Muscle layer of duodenum (tissue), 2 donors: ENCODE measurements around the gene CDR2.
"Not testable (repeated sequence)": the region's sequence is repeated elsewhere in the genome, so short reads cannot be mapped to it uniquely, and the experiment has no call there.

Experiments used
- H3K27ac ChIP-seq: one replicate; pipeline ENCODE4 v1.7.0; 2013; ENCODE audit warnings: mild to moderate bottlenecking, low read length
- H3K27me3 ChIP-seq: one replicate; pipeline ENCODE4 v1.7.0; 2013; ENCODE audit warnings: low read depth, mild to moderate bottlenecking, control low read depth, low read length
- H3K36me3 ChIP-seq, 2 donors: one replicate each; pipeline ENCODE4 v1.7.0; 2013; ENCODE audit warnings: low read length in 2 of 2, control low read depth in 1 of 2, mild to moderate bottlenecking in 1 of 2; ENCODE audit not compliant: insufficient read depth in 2 of 2, control insufficient read depth in 1 of 2
- H3K4me1 ChIP-seq, 2 donors: one replicate each; pipeline ENCODE4 v1.7.0; 2013; ENCODE audit warnings: low read length in 2 of 2, mild to moderate bottlenecking in 2 of 2, control low read depth in 1 of 2, moderate library complexity in 1 of 2; ENCODE audit not compliant: insufficient read depth in 2 of 2, control insufficient read depth in 1 of 2
- H3K4me3 ChIP-seq, 2 donors: one replicate each; pipeline ENCODE4 v1.7.0; 2013; ENCODE audit warnings: low read length in 2 of 2, low read depth in 1 of 2, mild to moderate bottlenecking in 1 of 2
- H3K9me3 ChIP-seq, 2 donors: one replicate each; pipeline ENCODE4 v1.7.0; 2013; ENCODE audit warnings: low read length in 2 of 2, control low read depth in 1 of 2, mild to moderate bottlenecking in 1 of 2; ENCODE audit not compliant: control insufficient read depth in 1 of 2
- donor health status: healthy.

Gene CDR2

GRCh38 chr16:22312897-22313781 is 61.3 kb downstream of the CDR2 start:
- Histone ChIP-seq H3K4me1 (no peaks in the 10 kb centered on the region), H3K27me3 (no peaks in the 10 kb centered on the region), H3K27ac (no peak overlapping the region), H3K4me3 (no peak overlapping the region), H3K9me3 (no peaks in the 10 kb centered on the region), H3K36me3 (peaks cover 50 to 84% of the 10 kb centered on the region in 2 donors)

DNA sequence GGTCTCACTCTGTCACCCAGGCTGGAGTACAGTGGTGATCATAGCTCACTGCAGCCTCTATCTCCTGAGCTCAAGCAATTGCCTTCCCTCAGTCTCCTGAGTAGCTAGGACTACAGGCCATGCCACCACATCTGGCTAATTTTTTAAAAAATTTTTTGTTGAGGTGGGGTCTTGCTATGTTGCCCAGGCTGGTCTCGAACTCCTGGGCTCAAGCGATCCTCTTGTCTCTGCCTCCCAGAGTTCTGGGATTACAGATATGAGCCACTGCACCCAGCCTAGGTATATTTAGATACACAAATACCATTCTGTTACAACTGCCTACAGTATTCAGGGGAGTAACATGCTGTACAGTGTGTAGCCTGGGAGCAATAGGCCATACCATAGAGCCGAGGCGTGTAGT is 62.9 kb downstream of the CDR2 start:
- Histone ChIP-seq H3K4me3 (no peak overlapping the region), H3K27ac (no peak overlapping the region), H3K36me3 (peaks cover 57 to 83% of the 10 kb centered on the region in 2 donors), H3K9me3 (no peaks in the 10 kb centered on the region), H3K4me1 (no peaks in the 10 kb centered on the region), H3K27me3 (no peaks in the 10 kb centered on the region)

GRCh38 chr16:22308824-22309520 is 65.4 kb downstream of the CDR2 start:
- no peaks in the 10 kb centered on the region for H3K4me1 ChIP-seq
- H3K27ac ChIP-seq, result no peak overlapping the region
- H3K36me3 ChIP-seq, result peaks cover 53 to 80% of the 10 kb centered on the region in 2 donors
- no peak overlapping the region for H3K4me3 ChIP-seq
- H3K9me3 ChIP-seq, result no peaks in the 10 kb centered on the region
- no peaks in the 10 kb centered on the region for H3K27me3 ChIP-seq

DNA sequence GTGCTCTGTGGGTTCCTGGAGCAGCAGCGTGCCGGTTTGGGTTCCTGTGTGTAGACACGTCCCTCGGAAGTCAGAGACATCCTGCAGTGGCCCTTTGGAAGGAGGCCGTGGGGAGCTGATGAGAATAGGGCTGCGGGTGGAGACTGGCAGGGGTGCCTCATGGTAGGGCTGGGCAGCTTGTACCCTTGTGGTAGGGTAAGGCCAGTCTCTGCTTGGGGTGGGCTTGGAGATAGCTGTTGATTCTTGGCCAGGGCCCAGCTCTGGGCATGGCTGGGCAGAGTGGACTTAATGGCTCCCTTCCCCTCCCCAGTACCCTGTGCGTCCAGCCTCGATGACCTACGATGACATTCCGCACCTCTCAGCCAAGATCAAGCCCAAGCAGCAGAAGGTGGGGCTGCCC is 66.6 kb downstream of the CDR2 start:
- Histone ChIP-seq H3K9me3 (no peaks in the 10 kb centered on the region), H3K4me3 (no peak overlapping the region), H3K4me1 (no peaks in the 10 kb centered on the region), H3K27ac (no peak overlapping the region), H3K36me3 (peaks cover 49 to 75% of the 10 kb centered on the region in 2 donors), H3K27me3 (no peaks in the 10 kb centered on the region)

DNA sequence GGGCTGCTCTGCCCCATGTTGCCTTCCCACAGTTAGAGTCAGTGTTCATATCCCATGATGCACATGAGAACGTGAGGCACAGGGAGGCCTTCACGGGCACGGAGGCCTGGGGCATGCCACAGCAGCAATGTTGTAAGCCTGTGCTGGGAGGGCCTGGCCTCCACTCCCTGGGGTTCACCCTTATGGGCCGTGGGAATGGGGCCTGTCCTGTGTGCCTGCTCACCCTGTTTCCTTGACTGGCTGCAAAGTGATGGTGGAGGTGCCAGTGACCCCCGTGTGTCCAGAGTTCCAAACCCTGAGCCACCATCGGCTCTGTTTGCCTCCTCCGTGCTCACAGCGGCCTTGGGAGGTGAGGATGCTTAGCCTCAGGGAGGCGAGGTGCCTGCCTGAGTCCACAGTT is 67.6 kb downstream of the CDR2 start:
- no peak overlapping the region for H3K27ac ChIP-seq
- no peaks in the 10 kb centered on the region for H3K4me1 ChIP-seq
- H3K36me3 ChIP-seq, result peaks cover 50 to 72% of the 10 kb centered on the region in 2 donors
- no peak overlapping the region for H3K4me3 ChIP-seq
- H3K27me3 ChIP-seq, result no peaks in the 10 kb centered on the region
- no peaks in the 10 kb centered on the region for H3K9me3 ChIP-seq

GRCh38 chr16:22304411-22304810 is 70.0 kb downstream of the CDR2 start:
- peaks cover 45 to 58% of the 10 kb centered on the region in 2 donors for H3K36me3 ChIP-seq
- no peak overlapping the region for H3K4me3 ChIP-seq
- H3K27ac ChIP-seq, result no peak overlapping the region
- H3K27me3 ChIP-seq, result no peaks in the 10 kb centered on the region
- peaks cover 8 to 13% of the 10 kb centered on the region in 2 donors for H3K4me1 ChIP-seq
- H3K9me3 ChIP-seq, result no peaks in the 10 kb centered on the region

DNA sequence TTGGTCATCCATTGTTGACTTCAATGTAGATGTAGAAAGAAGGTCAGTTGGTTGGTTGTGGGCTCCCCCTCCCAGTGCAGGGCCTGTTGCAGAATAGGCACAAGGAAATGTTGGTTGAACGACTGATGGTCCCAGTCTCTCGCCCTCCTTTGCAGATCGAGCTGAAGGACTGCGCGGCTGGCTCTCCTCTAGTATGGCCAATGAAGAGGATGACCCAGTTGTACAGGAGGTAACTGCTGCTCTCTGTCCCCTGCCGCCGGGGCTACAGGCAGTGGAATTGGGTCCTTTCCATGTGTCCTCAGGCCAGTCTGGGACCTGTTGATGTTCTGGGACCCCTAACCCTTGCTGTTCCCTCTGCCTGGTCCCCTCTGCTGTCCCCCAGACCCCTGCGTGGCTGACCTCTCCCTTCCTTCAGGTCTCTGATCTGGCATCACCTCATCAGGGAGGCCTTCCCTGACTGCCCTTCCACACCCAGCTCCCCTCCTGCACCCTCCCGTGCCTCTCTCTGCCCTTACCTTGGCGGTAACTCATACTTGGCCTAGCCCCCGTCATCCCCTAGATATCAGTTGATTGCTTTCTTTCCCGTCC is 71.5 kb downstream of the CDR2 start:
- no peaks in the 10 kb centered on the region for H3K9me3 ChIP-seq
- peaks cover 32 to 45% of the 10 kb centered on the region in 2 donors for H3K36me3 ChIP-seq
- no peak overlapping the region for H3K4me3 ChIP-seq
- H3K27me3 ChIP-seq, result no peaks in the 10 kb centered on the region
- H3K4me1 ChIP-seq, result peaks cover 8 to 22% of the 10 kb centered on the region in 2 donors
- H3K27ac ChIP-seq, result no peak overlapping the region

- Histone ChIP-seq H3K36me3 (peaks cover 20 to 33% of the 10 kb centered on the region in 2 donors), H3K4me1 (peaks cover 8 to 22% of the 10 kb centered on the region in 2 donors)
- not testable (repeated sequence) for H3K9me3 ChIP-seq, H3K4me3 ChIP-seq, H3K27ac ChIP-seq, H3K27me3 ChIP-seq
These were observed 73.0 kb downstream of the CDR2 start for GRCh38 chr16:22301423-22301822.

DNA sequence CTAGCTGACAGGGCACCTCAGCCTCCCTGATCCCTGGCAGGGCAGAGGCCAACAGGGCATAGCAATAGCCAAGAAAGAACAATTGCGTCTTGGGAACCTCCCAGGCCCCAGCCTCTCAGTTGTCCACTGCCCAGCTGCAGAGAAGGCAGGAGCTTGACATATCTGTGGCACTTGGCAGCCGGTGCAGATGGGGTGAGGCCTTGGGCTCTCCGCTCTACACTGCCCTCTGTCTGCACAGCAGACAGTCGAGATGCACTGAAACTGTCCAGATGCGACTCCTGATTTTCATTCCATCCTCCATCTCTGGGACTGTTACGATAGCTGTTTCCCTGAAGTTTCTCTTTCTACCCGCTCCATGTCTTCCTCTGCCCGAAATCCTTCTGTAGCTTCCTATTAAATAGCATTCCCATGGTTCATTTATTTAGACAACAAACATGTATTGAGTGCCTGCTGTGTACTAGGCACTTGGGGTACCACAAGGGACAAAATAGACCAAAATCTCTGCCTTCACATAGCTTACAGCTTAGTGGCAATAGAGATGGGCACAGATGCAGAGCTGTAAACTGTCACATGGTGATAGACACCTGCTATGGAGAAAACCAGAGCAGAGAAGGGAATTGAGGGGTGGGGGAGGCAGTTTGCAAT is 73.9 kb downstream of the CDR2 start:
- H3K9me3 ChIP-seq, result no peaks in the 10 kb centered on the region
- peaks cover 8 to 22% of the 10 kb centered on the region in 2 donors for H3K4me1 ChIP-seq
- no peak overlapping the region for H3K27ac ChIP-seq
- no peaks in the 10 kb centered on the region for H3K27me3 ChIP-seq
- no peak overlapping the region for H3K4me3 ChIP-seq
- H3K36me3 ChIP-seq, result peaks cover 15 to 30% of the 10 kb centered on the region in 2 donors

DNA sequence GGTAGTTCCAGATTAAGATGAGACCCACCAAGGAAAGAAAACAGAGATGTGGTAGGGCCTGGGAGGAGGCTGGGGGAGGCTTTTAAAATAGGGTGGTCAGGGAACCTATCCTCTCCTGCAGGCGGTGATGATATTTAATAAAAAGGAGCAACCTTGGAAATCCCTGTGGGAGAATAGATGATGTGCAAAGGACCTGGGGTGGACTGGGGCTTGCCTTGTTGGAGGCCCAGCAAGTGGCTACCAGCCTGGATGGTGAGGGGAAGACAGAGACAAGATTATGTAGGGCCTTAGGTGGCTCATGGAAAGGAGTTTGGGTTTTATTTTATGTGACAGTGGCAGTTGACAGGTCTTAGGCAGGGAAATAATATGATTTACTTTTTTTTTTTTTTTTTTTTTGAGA is 75.4 kb downstream of the CDR2 start:
- peaks cover 8 to 22% of the 10 kb centered on the region in 2 donors for H3K4me1 ChIP-seq
- H3K27ac ChIP-seq, result no peak overlapping the region
- H3K36me3 ChIP-seq, result peaks cover 7 to 15% of the 10 kb centered on the region in 2 donors
- peak overlapping the region; percentile 94 to 95 for H3K4me3 ChIP-seq
- no peaks in the 10 kb centered on the region for H3K9me3 ChIP-seq
- H3K27me3 ChIP-seq, result no peaks in the 10 kb centered on the region
